ENCODE measurements around the gene C14orf39. TPM values are rescaled to one million over a fixed set of nuclear protein-coding genes. Genes with fewer than 3 reads are reported as not detected.
"Not testable (repeated sequence)": the region's sequence is repeated elsewhere in the genome, so short reads cannot be mapped to it uniquely, and the experiment has no call there.

Gene C14orf39
- total RNA-seq, 1 experiment from 2014 or later: 2.5 TPM

DNA sequence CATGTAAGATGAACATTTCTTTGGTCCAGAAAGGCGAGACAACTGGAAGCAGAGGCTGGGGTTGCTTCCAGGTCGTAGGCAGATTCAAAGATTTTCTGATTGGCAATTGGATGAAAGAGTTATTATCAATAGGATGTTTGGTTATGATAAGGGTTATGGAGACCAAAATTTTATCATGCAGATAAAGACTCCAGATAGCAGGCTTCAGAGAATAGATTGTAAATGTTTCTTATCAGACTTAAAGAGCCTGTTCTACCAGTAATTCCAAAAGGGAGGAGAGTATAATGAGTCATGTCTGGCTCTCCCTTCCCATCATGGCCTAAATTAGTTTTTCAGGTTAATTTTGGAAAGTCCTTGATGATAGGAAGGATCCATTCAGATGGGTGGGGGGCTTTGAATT, 55.6 kb downstream of the C14orf39 start (continued):
- TF ChIP-seq JAZF1 (CRISPR knock-in tag; IDR thresholded peaks at IDR 0.05): no peak
- TF ChIP-seq IRF2 (CRISPR knock-in tag; IDR thresholded peaks at IDR 0.05; ENCODE audit: borderline replicate concordance, low read depth): no peak
- no peak for TF ChIP-seq USF2 (CRISPR knock-in tag; IDR thresholded peaks at IDR 0.05)

DNA sequence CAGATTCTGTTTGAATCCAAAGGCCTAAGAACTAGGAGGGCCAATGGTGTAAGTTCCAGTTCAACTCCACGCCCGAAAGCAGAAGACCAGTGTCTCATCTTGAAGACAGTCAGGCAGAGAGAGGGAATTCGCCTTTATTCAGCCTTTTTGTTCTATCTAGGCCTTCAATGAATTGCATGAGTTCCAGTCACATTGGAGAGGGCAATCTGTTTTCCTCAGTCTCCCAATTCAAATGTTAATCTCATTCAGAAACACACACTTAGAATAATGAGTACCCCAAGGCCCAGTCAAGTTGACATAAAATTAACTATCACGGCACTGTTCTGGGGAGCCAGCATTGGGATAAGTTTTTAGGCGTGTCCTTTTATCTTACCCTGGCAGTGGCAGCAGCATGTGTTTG, 65.8 kb downstream of the C14orf39 start:
- POLR2A ChIA-PET: no interaction called here

DNA sequence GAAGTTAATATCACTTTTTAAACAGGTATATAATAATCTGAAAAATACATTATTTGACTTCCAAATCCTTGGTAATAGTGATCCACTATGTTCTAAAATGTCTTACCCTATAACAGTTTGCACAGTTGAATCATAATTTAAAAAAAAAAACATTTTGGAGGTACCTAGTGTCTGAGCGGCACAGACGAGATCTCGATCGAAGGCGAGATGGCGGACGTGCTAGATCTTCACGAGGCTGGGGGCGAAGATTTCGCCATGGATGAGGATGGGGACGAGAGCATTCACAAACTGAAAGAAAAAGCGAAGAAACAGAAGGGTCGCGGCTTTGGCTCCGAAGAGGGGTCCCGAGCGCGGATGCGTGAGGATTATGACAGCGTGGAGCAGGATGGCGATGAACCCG, 88.3 kb downstream of the C14orf39 start:
- ATAC-seq; H3K4me1 Mint-ChIP-seq; H3K4me3 Mint-ChIP-seq; H3K36me3 Mint-ChIP-seq; H3K27ac Mint-ChIP-seq; DNase-seq (ENCODE audit: low spot score); POLR2A ChIA-PET; H3K27me3 Mint-ChIP-seq (ENCODE audit: low read depth): not testable (repeated sequence)
- H3K9me3 Mint-ChIP-seq: peaks cover 26% of the 10 kb centered on the region
- CTCF ChIA-PET: interaction anchor here (1.1 to 1.4 kb wide), 2 partner anchors 47 to 66 kb away, joined by 4 to 9 read pairs; no protein-coding TSS in a partner anchor

More for the DNA sequence above, 65.8 kb downstream of the C14orf39 start:
- H3K27ac Mint-ChIP-seq: 0 out of 2 replicates have a peak overlapping the region, but pooled peaks have one; percentile 7
- H3K27me3 Mint-ChIP-seq (ENCODE audit: low read depth): no peaks in the 10 kb centered on the region; the same call in 1 of the 2 replicates
- H3K4me3 Mint-ChIP-seq: no peak overlapping the region
- peak; percentile 65 for ATAC-seq
- peaks cover 7% of the 10 kb centered on the region; the same call in 1 of the 2 replicates for H3K36me3 Mint-ChIP-seq
- CTCF ChIA-PET: no interaction called here
- DNase-seq (ENCODE audit: low spot score): no peak
- peaks cover 19% of the 10 kb centered on the region for H3K9me3 Mint-ChIP-seq
- TF ChIP-seq USF2 (CRISPR knock-in tag; IDR thresholded peaks at IDR 0.05) (no peak), GABPB1 (CRISPR knock-in tag; IDR thresholded peaks at IDR 0.05) (no peak), JUN (CRISPR knock-in tag; IDR thresholded peaks at IDR 0.05) (no peak), TCF7 (CRISPR knock-in tag; IDR thresholded peaks at IDR 0.05; ENCODE audit: low read depth) (no peak), FOXJ3 (CRISPR knock-in tag; IDR thresholded peaks at IDR 0.05; ENCODE audit: borderline replicate concordance) (no peak), TP53 (CRISPR knock-in tag; IDR thresholded peaks at IDR 0.05) (no peak)
- TF ChIP-seq, protein P1, sequence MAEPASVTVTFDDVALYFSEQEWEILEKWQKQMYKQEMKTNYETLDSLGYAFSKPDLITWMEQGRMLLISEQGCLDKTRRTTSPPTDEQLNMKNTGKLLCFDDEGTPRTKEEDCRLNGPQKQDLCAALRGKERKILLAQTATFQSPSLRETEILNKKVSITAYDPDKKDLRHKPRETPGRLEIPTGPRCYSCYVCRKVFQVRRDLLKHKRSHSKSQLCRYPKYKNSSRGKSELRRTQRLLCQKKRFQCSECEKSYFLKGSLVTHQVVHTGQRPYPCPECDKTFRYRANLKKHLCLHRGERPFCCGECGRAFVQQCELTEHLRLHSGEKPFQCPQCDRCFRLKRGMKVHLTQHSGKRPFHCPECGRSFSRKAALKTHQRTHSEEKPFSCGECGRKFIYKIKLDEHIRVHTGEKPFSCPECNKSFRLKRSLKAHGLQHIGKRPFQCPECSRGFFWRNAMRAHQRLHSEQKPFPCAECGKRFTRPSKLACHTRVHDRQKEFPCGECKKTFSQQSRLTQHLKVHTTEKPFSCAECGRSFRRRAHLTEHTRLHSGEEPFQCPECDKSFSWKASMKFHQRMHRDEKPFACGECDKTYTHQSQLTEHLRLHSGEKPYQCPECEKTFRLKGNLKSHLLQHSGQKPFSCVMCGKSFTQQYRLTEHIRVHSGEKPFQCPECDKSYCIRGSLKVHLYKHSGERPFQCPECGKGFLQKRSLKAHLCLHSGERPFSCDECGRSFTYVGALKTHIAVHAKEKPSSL (CRISPR knock-in tag; conservative IDR thresholded peaks at IDR 0.05): no peak
- TF ChIP-seq, protein P2, sequence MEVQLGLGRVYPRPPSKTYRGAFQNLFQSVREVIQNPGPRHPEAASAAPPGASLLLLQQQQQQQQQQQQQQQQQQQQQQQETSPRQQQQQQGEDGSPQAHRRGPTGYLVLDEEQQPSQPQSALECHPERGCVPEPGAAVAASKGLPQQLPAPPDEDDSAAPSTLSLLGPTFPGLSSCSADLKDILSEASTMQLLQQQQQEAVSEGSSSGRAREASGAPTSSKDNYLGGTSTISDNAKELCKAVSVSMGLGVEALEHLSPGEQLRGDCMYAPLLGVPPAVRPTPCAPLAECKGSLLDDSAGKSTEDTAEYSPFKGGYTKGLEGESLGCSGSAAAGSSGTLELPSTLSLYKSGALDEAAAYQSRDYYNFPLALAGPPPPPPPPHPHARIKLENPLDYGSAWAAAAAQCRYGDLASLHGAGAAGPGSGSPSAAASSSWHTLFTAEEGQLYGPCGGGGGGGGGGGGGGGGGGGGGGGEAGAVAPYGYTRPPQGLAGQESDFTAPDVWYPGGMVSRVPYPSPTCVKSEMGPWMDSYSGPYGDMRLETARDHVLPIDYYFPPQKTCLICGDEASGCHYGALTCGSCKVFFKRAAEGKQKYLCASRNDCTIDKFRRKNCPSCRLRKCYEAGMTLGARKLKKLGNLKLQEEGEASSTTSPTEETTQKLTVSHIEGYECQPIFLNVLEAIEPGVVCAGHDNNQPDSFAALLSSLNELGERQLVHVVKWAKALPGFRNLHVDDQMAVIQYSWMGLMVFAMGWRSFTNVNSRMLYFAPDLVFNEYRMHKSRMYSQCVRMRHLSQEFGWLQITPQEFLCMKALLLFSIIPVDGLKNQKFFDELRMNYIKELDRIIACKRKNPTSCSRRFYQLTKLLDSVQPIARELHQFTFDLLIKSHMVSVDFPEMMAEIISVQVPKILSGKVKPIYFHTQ (CRISPR knock-in tag; IDR thresholded peaks at IDR 0.05): no peak
- TF ChIP-seq, protein P3, sequence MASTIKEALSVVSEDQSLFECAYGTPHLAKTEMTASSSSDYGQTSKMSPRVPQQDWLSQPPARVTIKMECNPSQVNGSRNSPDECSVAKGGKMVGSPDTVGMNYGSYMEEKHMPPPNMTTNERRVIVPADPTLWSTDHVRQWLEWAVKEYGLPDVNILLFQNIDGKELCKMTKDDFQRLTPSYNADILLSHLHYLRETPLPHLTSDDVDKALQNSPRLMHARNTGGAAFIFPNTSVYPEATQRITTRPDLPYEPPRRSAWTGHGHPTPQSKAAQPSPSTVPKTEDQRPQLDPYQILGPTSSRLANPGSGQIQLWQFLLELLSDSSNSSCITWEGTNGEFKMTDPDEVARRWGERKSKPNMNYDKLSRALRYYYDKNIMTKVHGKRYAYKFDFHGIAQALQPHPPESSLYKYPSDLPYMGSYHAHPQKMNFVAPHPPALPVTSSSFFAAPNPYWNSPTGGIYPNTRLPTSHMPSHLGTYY (CRISPR knock-in tag; IDR thresholded peaks at IDR 0.05): no peak
- TF ChIP-seq, protein P4, sequence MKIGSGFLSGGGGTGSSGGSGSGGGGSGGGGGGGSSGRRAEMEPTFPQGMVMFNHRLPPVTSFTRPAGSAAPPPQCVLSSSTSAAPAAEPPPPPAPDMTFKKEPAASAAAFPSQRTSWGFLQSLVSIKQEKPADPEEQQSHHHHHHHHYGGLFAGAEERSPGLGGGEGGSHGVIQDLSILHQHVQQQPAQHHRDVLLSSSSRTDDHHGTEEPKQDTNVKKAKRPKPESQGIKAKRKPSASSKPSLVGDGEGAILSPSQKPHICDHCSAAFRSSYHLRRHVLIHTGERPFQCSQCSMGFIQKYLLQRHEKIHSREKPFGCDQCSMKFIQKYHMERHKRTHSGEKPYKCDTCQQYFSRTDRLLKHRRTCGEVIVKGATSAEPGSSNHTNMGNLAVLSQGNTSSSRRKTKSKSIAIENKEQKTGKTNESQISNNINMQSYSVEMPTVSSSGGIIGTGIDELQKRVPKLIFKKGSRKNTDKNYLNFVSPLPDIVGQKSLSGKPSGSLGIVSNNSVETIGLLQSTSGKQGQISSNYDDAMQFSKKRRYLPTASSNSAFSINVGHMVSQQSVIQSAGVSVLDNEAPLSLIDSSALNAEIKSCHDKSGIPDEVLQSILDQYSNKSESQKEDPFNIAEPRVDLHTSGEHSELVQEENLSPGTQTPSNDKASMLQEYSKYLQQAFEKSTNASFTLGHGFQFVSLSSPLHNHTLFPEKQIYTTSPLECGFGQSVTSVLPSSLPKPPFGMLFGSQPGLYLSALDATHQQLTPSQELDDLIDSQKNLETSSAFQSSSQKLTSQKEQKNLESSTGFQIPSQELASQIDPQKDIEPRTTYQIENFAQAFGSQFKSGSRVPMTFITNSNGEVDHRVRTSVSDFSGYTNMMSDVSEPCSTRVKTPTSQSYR (CRISPR knock-in tag; IDR thresholded peaks at IDR 0.05): no peak
- H3K4me1 Mint-ChIP-seq: peaks cover 11% of the 10 kb centered on the region; the same call in 1 of the 2 replicates

Data from WTC11 (cell line).